H9 (cell line): ENCODE measurements around the gene DYNC1H1. TPM values are rescaled to one million over a fixed set of nuclear protein-coding genes. Genes with fewer than 3 reads are reported as not detected.

Experiments
- DNase-seq: peaks from one replicate; pipeline ENCODE4 v3.0.0-alpha.2; 2017
- H2AFZ ChIP-seq: one replicate; pipeline ENCODE4 v1.6.1; 2013; ENCODE audit warnings: mild to moderate bottlenecking, low read length, control low read depth, moderate library complexity
- H2AK5ac ChIP-seq: 2 replicates; pipeline ENCODE4 v1.6.1; 2013; ENCODE audit warnings: low read length, control low read depth, mixed read lengths; ENCODE audit not compliant: insufficient read length
- H2BK120ac ChIP-seq: one replicate; pipeline ENCODE4 v1.6.1; 2013; ENCODE audit warnings: low read depth, mild to moderate bottlenecking, low read length, control low read depth, inconsistent platforms; ENCODE audit not compliant: poor library complexity, severe bottlenecking
- H2BK12ac ChIP-seq: 2 replicates; pipeline ENCODE4 v1.6.1; 2013; ENCODE audit warnings: low read length, control low read depth, mixed read lengths, low read depth; ENCODE audit not compliant: insufficient read length
- H2BK15ac ChIP-seq: 2 replicates; pipeline ENCODE4 v1.6.1; 2013; ENCODE audit warnings: low read depth, low read length, control low read depth
- H2BK20ac ChIP-seq: one replicate; pipeline ENCODE4 v1.6.1; 2013; ENCODE audit warnings: low read depth, mild to moderate bottlenecking, low read length, control low read depth, inconsistent platforms; ENCODE audit not compliant: poor library complexity, severe bottlenecking
- H2BK5ac ChIP-seq: 2 replicates; pipeline ENCODE4 v1.6.1; 2013; ENCODE audit warnings: low read length, control low read depth, mixed read lengths; ENCODE audit not compliant: insufficient read length
- H3K14ac ChIP-seq: 2 replicates; pipeline ENCODE4 v1.6.1; 2013; ENCODE audit warnings: low read length, control low read depth; ENCODE audit not compliant: insufficient read depth
- H3K18ac ChIP-seq: 2 replicates; pipeline ENCODE4 v1.6.1; 2013; ENCODE audit warnings: low read depth, mild to moderate bottlenecking, mixed read lengths, low read length, control low read depth; ENCODE audit not compliant: insufficient read length
- H3K23ac ChIP-seq: 2 replicates; pipeline ENCODE4 v1.6.1; 2013; ENCODE audit warnings: low read length, control low read depth, mixed read lengths, low read depth; ENCODE audit not compliant: insufficient read length
- H3K23me2 ChIP-seq: 2 replicates; pipeline ENCODE4 v1.6.1; 2013; ENCODE audit warnings: low read depth, mild to moderate bottlenecking, mixed read lengths, low read length, control low read depth; ENCODE audit not compliant: insufficient read length, poor library complexity, severe bottlenecking
- H3K27ac ChIP-seq: 2 replicates; pipeline ENCODE4 v1.5.1; 2013; ENCODE audit warnings: low read length, control low read depth, mixed read lengths, low read depth; ENCODE audit not compliant: insufficient read length
- H3K27me3 ChIP-seq: 2 replicates; pipeline ENCODE4 v1.6.1; 2013; ENCODE audit warnings: low read length, control low read depth, inconsistent platforms; ENCODE audit not compliant: insufficient read depth
- H3K4ac ChIP-seq: 2 replicates; pipeline ENCODE4 v1.6.1; 2013; ENCODE audit warnings: low read depth, mild to moderate bottlenecking, control low read depth, inconsistent platforms, low read length, moderate library complexity
- H3K4me1 ChIP-seq: 2 replicates; pipeline ENCODE4 v1.6.1; 2013; ENCODE audit warnings: low read length, control low read depth, inconsistent platforms; ENCODE audit not compliant: insufficient read depth
- H3K4me2 ChIP-seq: 2 replicates; pipeline ENCODE4 v1.6.1; 2013; ENCODE audit warnings: low read length, control low read depth, mixed read lengths; ENCODE audit not compliant: insufficient read length, insufficient read depth
- H3K56ac ChIP-seq: 2 replicates; pipeline ENCODE4 v1.6.1; 2013; ENCODE audit warnings: low read depth, mild to moderate bottlenecking, mixed read lengths, low read length, control low read depth; ENCODE audit not compliant: insufficient read length
- H3K79me1 ChIP-seq: 2 replicates; pipeline ENCODE4 v1.6.1; 2013; ENCODE audit warnings: low read depth, mild to moderate bottlenecking, moderate library complexity, low read length, control low read depth, inconsistent platforms; ENCODE audit not compliant: insufficient read depth, poor library complexity, severe bottlenecking
- H3K79me2 ChIP-seq: 2 replicates; pipeline ENCODE4 v1.6.1; 2013; ENCODE audit warnings: low read length, control low read depth, inconsistent platforms; ENCODE audit not compliant: insufficient read depth
- H3K9ac ChIP-seq: 2 replicates; pipeline ENCODE4 v1.6.1; 2013; ENCODE audit warnings: low read length, control low read depth, mixed read lengths; ENCODE audit not compliant: insufficient read length; ENCODE audit errors: extremely low read depth
- H3K9me3 ChIP-seq: one replicate; pipeline ENCODE4 v1.6.1; 2013; ENCODE audit warnings: low read depth, low read length, inconsistent platforms; ENCODE audit not compliant: control insufficient read depth
- H3T11ph ChIP-seq: one replicate; pipeline ENCODE4 v1.6.1; 2013; ENCODE audit warnings: mild to moderate bottlenecking, low read length, control low read depth, inconsistent platforms
- H4K20me1 ChIP-seq: one replicate; pipeline ENCODE4 v1.6.1; 2013; ENCODE audit not compliant: control insufficient read depth, insufficient read length, insufficient read depth
- H4K5ac ChIP-seq: 2 replicates; pipeline ENCODE4 v1.6.1; 2013; ENCODE audit warnings: low read depth, mild to moderate bottlenecking, mixed read lengths, low read length, control low read depth; ENCODE audit not compliant: insufficient read length
- H4K8ac ChIP-seq: replicated peaks from 2 replicates; pipeline ENCODE4 v1.6.1; 2013; ENCODE audit warnings: low read length, control low read depth, mixed read lengths, low read depth; ENCODE audit not compliant: insufficient read length
- H4K91ac ChIP-seq: 2 replicates; pipeline ENCODE4 v1.6.1; 2013; ENCODE audit warnings: low read depth, mild to moderate bottlenecking, moderate library complexity, mixed read lengths, low read length, control low read depth; ENCODE audit not compliant: insufficient read length
- H3K27ac Mint-ChIP-seq, 3 experiments: 2 replicates in 2 of 3; 3 replicates in 1 of 3; pipeline ENCODE4 v1.8.0; 2020 to 2021; ENCODE audit warnings: mixed read lengths in 3 of 3, mild to moderate bottlenecking in 1 of 3, moderate library complexity in 1 of 3
- H3K27me3 Mint-ChIP-seq: 2 replicates; pipeline ENCODE4 v1.8.0; 2021; ENCODE audit warnings: low read depth, mild to moderate bottlenecking, moderate library complexity, mixed read lengths
- H3K36me3 Mint-ChIP-seq, 3 experiments: 2 replicates in 2 of 3; 3 replicates in 1 of 3; pipeline ENCODE4 v1.8.0; 2020 to 2021; ENCODE audit warnings: low read depth in 3 of 3, mixed read lengths in 3 of 3; ENCODE audit not compliant: insufficient read depth in 1 of 3
- H3K4me1 Mint-ChIP-seq, 2 experiments: 2 replicates each; pipeline ENCODE4 v1.8.0; 2020; ENCODE audit warnings: mixed read lengths in 2 of 2
- H3K4me3 Mint-ChIP-seq, 2 experiments: 2 replicates in 1 of 2; 3 replicates in 1 of 2; pipeline ENCODE4 v1.8.0; 2020 to 2021; ENCODE audit warnings: mild to moderate bottlenecking in 2 of 2, mixed read lengths in 2 of 2, moderate library complexity in 1 of 2
- H3K9me3 Mint-ChIP-seq, 2 experiments: 2 replicates in 1 of 2; 3 replicates in 1 of 2; pipeline ENCODE4 v1.8.0; 2020; ENCODE audit warnings: mild to moderate bottlenecking in 2 of 2, mixed read lengths in 2 of 2, moderate library complexity in 1 of 2
- WGBS: extraction: QIAGEN DNeasy Blood & Tissue Kit; methylation state at CpG from one replicate; pipeline ENCODE4 v1.1.7; 2013; ENCODE audit warnings: missing lambda C conversion rate, low lambda C conversion rate, mixed read lengths; ENCODE audit not compliant: insufficient read length; ENCODE audit errors: extremely low coverage; 5-methylcytosine and 5-hydroxymethylcytosine counted together
- total RNA-seq: library from RNA; stranded (reverse); gene quantifications from 2 replicates; pipeline ENCODE4 v1.2.1, GENCODE V29; 2021
- TF ChIP-seq, protein P1 (sequence below): fragments of 200-600 bp; sonication (generic); conservative IDR thresholded peaks from 3 replicates; pipeline ENCODE4 v1.8.0; 2021; ENCODE audit warnings: antibody characterized with exemption, mild to moderate bottlenecking

DYNC1H1 gene
- total RNA-seq, 1 experiment from 2014 or later, result 359 TPM

DNA sequence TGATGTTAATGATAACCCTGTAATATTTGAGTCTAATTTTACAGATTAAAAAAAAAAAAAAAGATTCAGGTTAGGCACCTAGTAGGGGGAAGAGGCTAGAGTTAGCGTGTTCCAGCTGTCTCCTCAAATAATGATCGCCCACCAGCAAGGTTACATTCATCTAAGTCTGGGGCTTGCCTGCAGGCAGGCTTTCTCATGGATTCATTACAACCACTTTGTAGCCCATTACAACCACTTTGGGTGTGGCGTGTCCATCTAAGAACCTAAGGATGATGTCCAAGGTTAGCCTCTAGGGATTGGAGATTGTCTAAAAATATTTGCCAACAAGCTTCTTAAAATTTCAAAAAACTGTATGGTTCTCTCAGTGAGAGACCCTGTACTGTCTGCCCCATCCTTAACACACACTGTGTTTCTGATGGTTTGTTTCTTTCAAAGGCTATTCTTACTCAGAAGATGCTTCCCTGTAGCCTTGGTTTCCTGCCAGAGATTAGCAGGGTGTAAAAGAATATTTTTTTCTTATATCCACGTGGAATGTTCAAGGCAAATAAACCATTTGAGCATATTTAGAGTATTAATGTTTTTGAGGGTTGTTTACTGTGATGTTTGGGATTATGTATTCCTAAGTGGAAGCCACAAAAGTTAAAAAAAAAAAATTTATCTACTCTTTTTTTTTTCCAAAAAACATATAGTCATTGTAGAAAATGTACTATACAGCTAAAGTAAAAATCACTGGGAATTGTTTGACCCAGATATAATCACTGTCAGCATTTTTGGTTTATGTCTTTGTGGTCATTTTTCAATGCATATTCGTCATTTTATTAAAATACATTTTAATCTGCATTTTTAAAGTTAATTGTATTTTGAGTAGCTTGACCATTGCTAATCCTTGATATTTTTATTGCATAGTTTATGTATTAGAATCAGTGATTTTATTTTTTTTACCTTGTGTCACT is 1.7 kb downstream of the DYNC1H1 start:
- H4K20me1 ChIP-seq, result no peaks in the 10 kb centered on the region

More for the DNA sequence above, 1.7 kb downstream of the DYNC1H1 start:
- Histone ChIP-seq H3K23me2 (peaks cover 14% of the 10 kb centered on the region), H3K9ac (peak overlapping the region; percentile 75), H2BK15ac (no peak overlapping the region), H3K9me3 (no peaks in the 10 kb centered on the region), H2BK5ac (no peak overlapping the region), H3K56ac (no peak overlapping the region), H3T11ph (no peak overlapping the region), H2BK120ac (no peak overlapping the region), H3K79me2 (peaks cover 31% of the 10 kb centered on the region; the same call in 1 of the 2 replicates), H2BK20ac (no peak overlapping the region), H3K4ac (no peak overlapping the region), H3K4me2 (peak overlapping the region; percentile 91), H3K23ac (no peak overlapping the region), H3K4me1 (no peaks in the 10 kb centered on the region; the same call in 1 of the 2 replicates), H2BK12ac (no peak overlapping the region), H3K79me1 (peaks cover 4% of the 10 kb centered on the region), H2AFZ (no peak overlapping the region), H3K18ac (no peak overlapping the region), H3K27me3 (peaks cover 4% of the 10 kb centered on the region; the same call in 1 of the 2 replicates), H4K5ac (no peak overlapping the region), H2AK5ac (no peak overlapping the region), H4K91ac (no peak overlapping the region), H3K14ac (no peak overlapping the region), H4K8ac (no peak overlapping the region), H3K27ac (no peak overlapping the region)
- Mint-ChIP-seq H3K36me3 (peaks cover 12 to 24% (median 19%) of the 10 kb centered on the region in 3 experiments), H3K4me1 (peaks cover 22 to 24% of the 10 kb centered on the region in 2 experiments), H3K27me3 (peaks cover 29% of the 10 kb centered on the region), H3K4me3 (peak overlapping the region; percentile 91 to 93), H3K9me3 (no peaks in the 10 kb centered on the region; a peak in 1 of 5 replicates), H3K27ac (peak overlapping the region in 2 of 3 experiments; percentile 55 to 85; a peak in 3 of 7 replicates)
- WGBS, result no CpG with 5 or more reads among the region's 5 CpGs
- TF ChIP-seq, protein P1, sequence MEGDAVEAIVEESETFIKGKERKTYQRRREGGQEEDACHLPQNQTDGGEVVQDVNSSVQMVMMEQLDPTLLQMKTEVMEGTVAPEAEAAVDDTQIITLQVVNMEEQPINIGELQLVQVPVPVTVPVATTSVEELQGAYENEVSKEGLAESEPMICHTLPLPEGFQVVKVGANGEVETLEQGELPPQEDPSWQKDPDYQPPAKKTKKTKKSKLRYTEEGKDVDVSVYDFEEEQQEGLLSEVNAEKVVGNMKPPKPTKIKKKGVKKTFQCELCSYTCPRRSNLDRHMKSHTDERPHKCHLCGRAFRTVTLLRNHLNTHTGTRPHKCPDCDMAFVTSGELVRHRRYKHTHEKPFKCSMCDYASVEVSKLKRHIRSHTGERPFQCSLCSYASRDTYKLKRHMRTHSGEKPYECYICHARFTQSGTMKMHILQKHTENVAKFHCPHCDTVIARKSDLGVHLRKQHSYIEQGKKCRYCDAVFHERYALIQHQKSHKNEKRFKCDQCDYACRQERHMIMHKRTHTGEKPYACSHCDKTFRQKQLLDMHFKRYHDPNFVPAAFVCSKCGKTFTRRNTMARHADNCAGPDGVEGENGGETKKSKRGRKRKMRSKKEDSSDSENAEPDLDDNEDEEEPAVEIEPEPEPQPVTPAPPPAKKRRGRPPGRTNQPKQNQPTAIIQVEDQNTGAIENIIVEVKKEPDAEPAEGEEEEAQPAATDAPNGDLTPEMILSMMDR, result no peak
- DNase-seq, result no peak
